Parathyroid adenoma (tissue), 2 donors: Measurements from ENCODE around the gene ZMYM3.

Source experiments
- H2AFZ ChIP-seq: fragments of 300-600 bp; sonication (generic); one replicate; pipeline ENCODE4 v1.7.0; 2017; ENCODE audit warnings: antibody characterized with exemption, mild to moderate bottlenecking
- H3K27ac ChIP-seq: fragments of 300-600 bp; sonication (generic); one replicate; pipeline ENCODE4 v1.7.0; 2017
- H3K27me3 ChIP-seq: fragments of 300-600 bp; sonication (generic); one replicate; pipeline ENCODE4 v1.7.0; 2017; ENCODE audit warnings: low read length; ENCODE audit not compliant: control insufficient read depth, insufficient read depth
- H3K36me3 ChIP-seq: fragments of 300-600 bp; sonication (generic); one replicate; pipeline ENCODE4 v1.7.0; 2017; ENCODE audit warnings: low read length; ENCODE audit not compliant: control insufficient read depth, insufficient read depth
- H3K4me1 ChIP-seq: fragments of 300-600 bp; sonication (generic); one replicate; pipeline ENCODE4 v1.7.0; 2017; ENCODE audit warnings: control low read depth
- H3K4me2 ChIP-seq: fragments of 300-600 bp; sonication (generic); one replicate; pipeline ENCODE4 v1.7.0; 2017; ENCODE audit warnings: low read length
- H3K4me3 ChIP-seq: fragments of 300-600 bp; sonication (generic); one replicate; pipeline ENCODE4 v1.7.0; 2017; ENCODE audit warnings: low read depth, low read length
- H3K79me2 ChIP-seq: fragments of 300-600 bp; sonication (generic); one replicate; pipeline ENCODE4 v1.7.0; 2017; ENCODE audit warnings: control low read depth
- H3K9ac ChIP-seq: fragments of 300-600 bp; sonication (generic); one replicate; pipeline ENCODE4 v1.7.0; 2017; ENCODE audit warnings: mild to moderate bottlenecking
- H3K9me3 ChIP-seq: fragments of 300-600 bp; sonication (generic); one replicate; pipeline ENCODE4 v1.7.0; 2017; ENCODE audit warnings: low read length; ENCODE audit not compliant: control insufficient read depth
- CTCF ChIP-seq: fragments of 300-600 bp; sonication (generic); IDR thresholded peaks from one replicate; pipeline ENCODE4 v1.7.0; 2017; ENCODE audit warnings: antibody characterized with exemption, mild to moderate bottlenecking
- donor health status: primary hyperparathyroidism.

ZMYM3 gene

GRCh38 chrX:71239781-71240180, 14.2 kb downstream of the ZMYM3 start:
- no peaks in the 10 kb centered on the region for H3K9me3 ChIP-seq
- H3K79me2 ChIP-seq, result no peaks in the 10 kb centered on the region
- H3K36me3 ChIP-seq, result no peaks in the 10 kb centered on the region
- H3K9ac ChIP-seq, result no peak overlapping the region
- H3K4me2 ChIP-seq, result no peak overlapping the region
- no peak overlapping the region for H2AFZ ChIP-seq
- no peaks in the 10 kb centered on the region for H3K4me1 ChIP-seq
- H3K27ac ChIP-seq, result no peak overlapping the region
- no peak overlapping the region for H3K4me3 ChIP-seq
- no peak for TF ChIP-seq CTCF
- H3K27me3 ChIP-seq, result no peaks in the 10 kb centered on the region

- H3K9me3 ChIP-seq, result no peaks in the 10 kb centered on the region
- H3K4me3 ChIP-seq, result no peak overlapping the region
- no peak overlapping the region for H3K27ac ChIP-seq
- no peaks in the 10 kb centered on the region for H3K79me2 ChIP-seq
- H3K27me3 ChIP-seq, result no peaks in the 10 kb centered on the region
- H3K9ac ChIP-seq, result no peak overlapping the region
- H2AFZ ChIP-seq, result no peak overlapping the region
- H3K36me3 ChIP-seq, result no peaks in the 10 kb centered on the region
- no peak for TF ChIP-seq CTCF
- H3K4me2 ChIP-seq, result no peak overlapping the region
- no peaks in the 10 kb centered on the region for H3K4me1 ChIP-seq
These were observed 17.1 kb downstream of the ZMYM3 start for GRCh38 chrX:71236836-71237235.

DNA sequence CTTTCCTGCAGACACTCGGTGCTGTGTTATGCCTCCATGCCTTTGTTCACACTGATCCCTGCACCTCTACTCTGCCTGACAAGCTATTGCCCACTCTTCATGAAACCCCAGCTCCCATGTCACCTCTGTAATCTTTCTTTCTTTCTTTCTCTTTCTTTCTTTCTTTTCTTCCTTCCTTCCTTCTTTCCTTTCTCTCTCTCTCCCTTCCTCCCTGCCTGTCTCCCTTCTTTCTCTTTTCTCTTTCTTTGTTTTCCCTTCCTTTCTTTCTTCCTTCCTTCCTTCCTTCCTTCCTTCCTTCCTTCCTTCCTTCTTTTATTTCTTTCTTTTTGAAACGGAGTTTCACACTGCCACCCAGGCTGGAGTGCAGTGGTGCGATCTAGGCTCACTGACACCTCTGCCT, 18.5 kb downstream of the ZMYM3 start:
- Histone ChIP-seq H3K4me1 (no peaks in the 10 kb centered on the region), H3K9ac (no peak overlapping the region), H3K79me2 (no peaks in the 10 kb centered on the region), H3K27ac (no peak overlapping the region), H3K27me3 (no peaks in the 10 kb centered on the region), H3K4me2 (no peak overlapping the region), H3K4me3 (no peak overlapping the region), H2AFZ (no peak overlapping the region), H3K9me3 (no peaks in the 10 kb centered on the region), H3K36me3 (no peaks in the 10 kb centered on the region)
- no peak for TF ChIP-seq CTCF

- H3K4me1 ChIP-seq, result no peaks in the 10 kb centered on the region
- no peak for TF ChIP-seq CTCF
- no peaks in the 10 kb centered on the region for H3K36me3 ChIP-seq
- H3K27ac ChIP-seq, result no peak overlapping the region
- no peak overlapping the region for H3K4me2 ChIP-seq
- H2AFZ ChIP-seq, result peak overlapping the region; percentile 50
- no peaks in the 10 kb centered on the region for H3K79me2 ChIP-seq
- no peak overlapping the region for H3K9ac ChIP-seq
- H3K9me3 ChIP-seq, result no peaks in the 10 kb centered on the region
- no peak overlapping the region for H3K4me3 ChIP-seq
- no peaks in the 10 kb centered on the region for H3K27me3 ChIP-seq
These were observed 25.8 kb downstream of the ZMYM3 start for GRCh38 chrX:71228063-71228642.

- no peak for TF ChIP-seq CTCF
- H3K9me3 ChIP-seq, result no peaks in the 10 kb centered on the region
- H3K9ac ChIP-seq, result no peak overlapping the region
- no peaks in the 10 kb centered on the region for H3K27me3 ChIP-seq
- no peak overlapping the region for H3K27ac ChIP-seq
- no peak overlapping the region for H3K4me3 ChIP-seq
- no peaks in the 10 kb centered on the region for H3K79me2 ChIP-seq
- H2AFZ ChIP-seq, result peak overlapping the region; percentile 50
- H3K4me2 ChIP-seq, result no peak overlapping the region
- H3K36me3 ChIP-seq, result no peaks in the 10 kb centered on the region
- H3K4me1 ChIP-seq, result no peaks in the 10 kb centered on the region
These were observed 26.4 kb downstream of the ZMYM3 start for GRCh38 chrX:71227370-71228062.
